GM12865 (cell line): Measurements from ENCODE around the gene LAMC3.

ENCODE experiments used
- DNase-seq: peaks from one replicate; pipeline ENCODE4 v3.0.0; 2010; ENCODE audit warnings: low read depth
- H3K4me3 ChIP-seq: 2 replicates; pipeline ENCODE4 v1.5.1; 2011; ENCODE audit warnings: mild to moderate bottlenecking, low read depth, low read length, control low read depth
- CTCF ChIP-seq: IDR thresholded peaks from 2 replicates; pipeline ENCODE4 v1.5.1; 2011; ENCODE audit warnings: low read length, control low read depth, low read depth, inconsistent platforms; ENCODE audit not compliant: insufficient read depth; ENCODE audit errors: missing control alignments

Gene LAMC3

GRCh38 chr9:131015112-131015511 is 6.1 kb downstream of the LAMC3 start:
- no peak for DNase-seq
- TF ChIP-seq CTCF = no peak
- H3K4me3 ChIP-seq = no peak overlapping the region

- DNase-seq = no peak
- TF ChIP-seq CTCF = no peak
- H3K4me3 ChIP-seq = no peak overlapping the region
Measured at GRCh38 chr9:131015876-131016397, 7.0 kb downstream of the LAMC3 start.

- no peak for DNase-seq
- TF ChIP-seq CTCF = no peak
- H3K4me3 ChIP-seq = no peak overlapping the region
Measured at GRCh38 chr9:131017067-131017466, 8.1 kb downstream of the LAMC3 start.

GRCh38 chr9:131018621-131019020 is 9.6 kb downstream of the LAMC3 start:
- H3K4me3 ChIP-seq = no peak overlapping the region
- no peak for TF ChIP-seq CTCF
- no peak for DNase-seq

DNA sequence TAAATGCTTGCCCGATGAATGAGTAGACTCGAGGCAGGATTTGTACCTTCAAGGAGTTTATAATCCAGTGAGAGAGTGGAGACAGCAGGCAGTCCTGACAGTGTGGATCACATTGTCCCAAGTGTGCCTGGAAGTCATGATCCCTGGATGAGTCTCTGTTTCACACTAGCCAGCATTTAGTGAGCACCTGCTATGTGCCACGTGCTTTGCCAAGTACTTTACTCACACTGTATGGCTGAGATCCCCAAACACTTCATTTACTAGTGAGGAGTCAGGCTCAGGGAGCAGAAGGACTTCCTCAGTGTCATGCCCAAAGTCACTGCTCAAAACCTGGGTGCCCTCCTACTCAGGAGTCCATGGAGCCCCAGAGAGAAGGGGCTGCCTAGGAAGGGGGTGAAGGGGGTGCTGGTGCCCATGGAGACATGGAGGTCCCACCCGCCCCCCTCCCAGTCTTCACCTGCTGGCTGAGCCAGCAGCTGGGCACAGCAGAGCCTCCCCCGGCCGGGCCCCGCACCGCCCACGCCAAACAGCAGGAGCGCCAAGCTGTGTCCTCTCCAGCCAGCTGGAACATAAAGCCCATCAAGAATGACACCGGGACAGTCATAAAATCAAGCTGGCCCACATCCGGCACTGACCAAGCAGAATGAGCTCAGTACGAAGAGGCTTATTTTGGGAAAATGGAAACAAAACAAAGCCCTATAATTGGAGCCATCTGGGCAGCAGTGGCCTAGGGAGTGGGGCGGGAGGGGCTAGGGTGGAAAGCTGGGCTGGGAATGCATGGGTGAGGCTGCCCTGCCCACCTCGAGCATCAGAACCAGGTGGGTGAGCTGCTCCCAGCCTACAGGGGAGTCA is 10.6 kb downstream of the LAMC3 start:
- no peak for DNase-seq
- TF ChIP-seq CTCF = no peak
- no peak overlapping the region for H3K4me3 ChIP-seq

DNA sequence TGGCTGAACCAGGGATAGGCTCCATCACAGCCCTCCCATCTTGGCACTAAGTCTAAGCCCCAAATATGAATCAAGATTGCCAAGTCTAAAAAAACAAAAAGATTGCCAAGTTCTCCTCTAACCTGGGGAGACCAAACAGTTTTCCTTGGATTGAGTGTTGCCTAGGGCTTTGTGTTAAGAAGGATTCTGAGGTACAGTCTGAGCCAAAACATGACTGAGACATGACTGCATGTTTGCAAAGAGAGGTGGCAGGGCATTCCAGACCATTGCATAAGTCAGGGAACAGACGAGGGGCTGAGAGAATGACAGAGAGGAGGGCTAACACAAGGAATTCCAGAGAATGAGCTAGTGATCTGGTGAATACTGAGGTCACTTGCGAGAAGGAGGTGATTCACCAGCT is 11.4 kb downstream of the LAMC3 start:
- no peak overlapping the region for H3K4me3 ChIP-seq
- DNase-seq = no peak
- no peak for TF ChIP-seq CTCF
